Stimulated activated naive B cell treated with anti-CD40 and anti-IgM and Interleukin-4, amounts not matched to agents 10 μg/mL and 1 μg/mL and 100 μg/mL, for 72 hours (primary cell): ENCODE results near the gene CLEC12A.

Experiments
- ATAC-seq, 2 donors: fragments of 150-1000 bp; cut with Tn5 transposase; replicated peaks; 2 replicates each; pipeline ENCODE4 v1.10.0; 2021; ENCODE audit warnings: moderate library complexity in 1 of 2
- DNase-seq: peaks from one replicate; pipeline ENCODE4 v3.0.0; 2021
- H3K27ac Mint-ChIP-seq: one replicate; pipeline ENCODE4 v1.8.0; 2022; ENCODE audit warnings: mild to moderate bottlenecking, mixed read lengths
- H3K27me3 Mint-ChIP-seq, 2 donors: one replicate each; pipeline ENCODE4 v1.8.0; 2022; ENCODE audit warnings: mixed read lengths in 2 of 2
- H3K36me3 Mint-ChIP-seq, 2 donors: one replicate each; pipeline ENCODE4 v1.8.0; 2022; ENCODE audit warnings: mixed read lengths in 2 of 2, mild to moderate bottlenecking in 1 of 2
- H3K4me1 Mint-ChIP-seq, 2 donors: one replicate each; pipeline ENCODE4 v1.8.0; 2022; ENCODE audit warnings: mixed read lengths in 2 of 2, mild to moderate bottlenecking in 1 of 2
- H3K4me3 Mint-ChIP-seq, 2 donors: one replicate each; pipeline ENCODE4 v1.8.0; 2022; ENCODE audit warnings: mild to moderate bottlenecking in 2 of 2, mixed read lengths in 2 of 2, moderate library complexity in 1 of 2
- H3K9me3 Mint-ChIP-seq, 2 donors: one replicate each; pipeline ENCODE4 v1.8.0; 2022; ENCODE audit warnings: mixed read lengths in 2 of 2, mild to moderate bottlenecking in 1 of 2

The CLEC12A gene

GRCh38 chr12:10031771-10032175, 60.6 kb downstream of the CLEC12A start:
- Mint-ChIP-seq H3K4me1 (no peaks in the 10 kb centered on the region), H3K27ac (no peak overlapping the region), H3K9me3 (no peaks in the 10 kb centered on the region), H3K36me3 (no peaks in the 10 kb centered on the region), H3K27me3 (peaks cover 10 to 35% of the 10 kb centered on the region in 2 donors), H3K4me3 (no peak overlapping the region)
- ATAC-seq (no peak), DNase-seq (no peak)

GRCh38 chr12:10033783-10034545, 62.8 kb downstream of the CLEC12A start:
- peaks cover 8 to 29% of the 10 kb centered on the region in 2 donors for H3K27me3 Mint-ChIP-seq
- no peak for DNase-seq
- no peak overlapping the region for H3K27ac Mint-ChIP-seq

More at GRCh38 chr12:10033783-10034545, 62.8 kb downstream of the CLEC12A start:
- Mint-ChIP-seq H3K4me1 (no peaks in the 10 kb centered on the region), H3K36me3 (no peaks in the 10 kb centered on the region), H3K4me3 (no peak overlapping the region), H3K9me3 (no peaks in the 10 kb centered on the region)
- ATAC-seq, result no peak
